ENCODE results near the gene WNK2.

DNA sequence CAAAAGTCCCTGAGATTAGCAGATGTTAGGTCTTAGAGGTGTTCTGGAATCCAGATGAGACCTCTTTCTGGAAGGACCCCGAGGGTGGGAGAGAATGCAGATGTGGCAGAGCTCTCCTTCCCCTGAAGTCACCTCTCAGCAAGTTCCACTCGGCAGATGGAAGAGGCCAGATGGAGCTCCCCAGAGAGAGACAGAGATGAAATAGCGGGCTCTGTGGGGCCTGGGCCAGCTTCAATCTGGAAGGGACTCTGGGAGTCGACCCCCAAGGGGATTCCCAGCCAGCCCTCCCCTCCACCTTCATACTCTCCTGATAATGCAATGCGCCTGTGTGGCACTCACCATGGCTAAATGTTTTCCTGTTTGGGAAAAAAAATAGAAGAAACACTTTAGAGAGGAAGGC is 60.2 kb downstream of the WNK2 start:
- TF ChIP-seq CTCF (conservative IDR thresholded peaks at IDR 0.05), result no peak
- no peak for TF ChIP-seq ZFX (IDR thresholded peaks at IDR 0.05)

Data from C4-2B (cell line).